ENCODE measurements around the gene FMNL3.

The FMNL3 gene

DNA sequence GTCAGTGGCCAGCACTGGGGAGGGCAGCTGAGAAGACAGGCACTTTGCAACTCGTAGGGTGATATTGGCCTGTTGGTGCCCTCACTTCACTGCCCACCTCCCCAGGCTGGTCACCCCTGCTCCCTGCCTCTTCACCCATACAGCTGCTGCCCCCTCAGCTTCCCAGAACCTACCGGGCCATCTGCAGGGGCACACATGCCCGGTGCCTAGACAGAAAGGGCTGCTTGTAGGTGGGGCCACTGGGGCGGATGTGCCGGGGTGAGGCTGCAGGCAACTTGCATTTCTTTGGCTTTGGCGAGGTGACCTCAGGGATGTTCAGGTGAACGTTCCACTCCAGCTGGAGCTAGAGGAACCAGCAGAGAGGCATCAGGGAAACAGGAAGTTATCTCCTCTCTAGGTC, 118.9 kb downstream of the FMNL3 start:
- no peak for FAIRE-seq

DNA sequence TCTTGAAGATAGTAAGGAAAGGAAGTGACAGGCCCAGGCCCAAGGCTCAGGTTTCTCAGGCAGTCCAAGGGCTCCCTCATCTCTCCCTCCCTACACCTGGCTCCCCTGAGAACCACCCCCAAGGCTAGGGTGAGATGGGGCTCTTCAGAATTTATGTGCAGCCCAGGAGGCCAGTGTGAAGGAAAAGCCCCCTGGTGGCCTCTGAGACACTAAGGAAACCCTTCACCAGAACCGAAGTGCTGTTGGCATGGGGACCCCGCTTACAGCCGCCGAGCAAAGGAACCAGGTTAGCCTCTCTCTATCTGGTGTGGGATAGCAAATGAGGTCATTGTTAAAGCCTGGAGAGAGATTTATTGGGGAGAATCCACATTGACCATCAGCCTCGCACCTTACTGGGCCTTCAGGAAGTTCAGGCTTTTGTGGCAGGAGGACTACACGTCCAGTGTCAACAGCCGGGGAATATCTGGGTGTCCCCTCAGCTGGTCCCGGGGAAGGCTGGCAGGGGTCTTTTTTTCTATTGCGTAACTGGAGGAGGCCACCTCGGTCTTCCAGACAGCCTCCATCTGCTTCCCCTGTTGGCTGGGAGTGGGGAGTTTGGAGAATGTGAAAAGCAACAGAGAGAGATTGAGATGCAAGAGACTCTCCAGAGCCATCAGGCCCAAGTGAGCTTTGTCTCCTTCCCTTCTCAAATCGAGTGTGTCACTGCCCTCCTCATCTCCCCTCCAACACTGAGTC, 119.9 kb downstream of the FMNL3 start:
- FAIRE-seq, result no peak

Data from colon (tissue), 2 donors.